ENCODE measurements around the gene EME1. TPM values are rescaled to one million over a fixed set of nuclear protein-coding genes. Genes with fewer than 3 reads are reported as not detected.

The EME1 gene
- polyA plus RNA-seq, 1 of the 3 experiments (the other 2 are of a cell fraction), result 16.9 TPM

- TF ChIP-seq CTCF (IDR thresholded peaks at IDR 0.05) (no peak), RFX5 (IDR thresholded peaks at IDR 0.05; ENCODE audit: low read length) (no peak), ELF1 (IDR thresholded peaks at IDR 0.05) (peak; percentile 77), RXRA (IDR thresholded peaks at IDR 0.05; ENCODE audit: borderline replicate concordance, low read depth) (no peak), NRF1 (IDR thresholded peaks at IDR 0.05; ENCODE audit: low read depth, low read length) (no peak), CHD2 (IDR thresholded peaks at IDR 0.05; ENCODE audit: low read length, partially characterized antibody) (no peak), SIN3A (IDR thresholded peaks at IDR 0.05; ENCODE audit: borderline replicate concordance, low read depth, low read length) (no peak), MAX (IDR thresholded peaks at IDR 0.05; ENCODE audit: low read depth) (peak; percentile 54; the same call in 1 of the 2 replicates), JUND (IDR thresholded peaks at IDR 0.05) (no peak; the same call in 1 of the 2 replicates), TAF1 (IDR thresholded peaks at IDR 0.05; ENCODE audit: borderline replicate concordance, low read depth, low read length) (no peak)
These were observed 50.6 kb downstream of the EME1 start (continued) for GRCh38 chr17:50423553-50424159.

GRCh38 chr17:50424246-50424995 lies 51.4 kb downstream of the EME1 start:
- no peaks in the 10 kb centered on the region for H3K27me3 ChIP-seq (ENCODE audit: insufficient read depth)
- H3K9ac ChIP-seq, result no peak overlapping the region
- peak overlapping the region; percentile 45 to 74; a peak in 3 of 4 replicates for H3K27ac ChIP-seq (ENCODE audit: low read depth in 2 of 2, low read length in 1 of 2)
- no peaks in the 10 kb centered on the region for H4K20me1 ChIP-seq (ENCODE audit: insufficient read depth)
- TF ChIP-seq GABPA (IDR thresholded peaks at IDR 0.05; ENCODE audit: low read depth), result no peak
- TF ChIP-seq FOXM1 (IDR thresholded peaks at IDR 0.05; ENCODE audit: low read depth), result no peak
- no peak for TF ChIP-seq USF1 (IDR thresholded peaks at IDR 0.05; ENCODE audit: borderline replicate concordance, low read depth)
- TF ChIP-seq MXI1 (IDR thresholded peaks at IDR 0.05; ENCODE audit: low read depth, low read length), result no peak
- TF ChIP-seq USF2 (IDR thresholded peaks at IDR 0.05; ENCODE audit: borderline replicate concordance, low read depth, low read length), result no peak
- TF ChIP-seq TEAD4 (IDR thresholded peaks at IDR 0.05; ENCODE audit: borderline replicate concordance, insufficient read depth), result no peak
- TF ChIP-seq RCOR1 (IDR thresholded peaks at IDR 0.05; ENCODE audit: low read length), result no peak
- TF ChIP-seq MAX (IDR thresholded peaks at IDR 0.05; ENCODE audit: low read depth), result no peak
- no peak for TF ChIP-seq POLR2AphosphoS5 (IDR thresholded peaks at IDR 0.05; ENCODE audit: low read depth, low read length)
- TF ChIP-seq EP300 (IDR thresholded peaks at IDR 0.05; ENCODE audit: borderline replicate concordance in 1 of 2, low read depth in 1 of 2, low read length in 1 of 2), result no peak
- TF ChIP-seq JUND (IDR thresholded peaks at IDR 0.05), result no peak
- no peak for TF ChIP-seq SMC3 (IDR thresholded peaks at IDR 0.05; ENCODE audit: low read depth, low read length)
- TF ChIP-seq EZH2phosphoT487 (IDR thresholded peaks at IDR 0.05; ENCODE audit: borderline replicate concordance, low read depth), result no peak
- TF ChIP-seq CHD2 (IDR thresholded peaks at IDR 0.05; ENCODE audit: low read length, partially characterized antibody), result no peak
- no peak for TF ChIP-seq RAD21 (IDR thresholded peaks at IDR 0.05; ENCODE audit: low read length)
- TF ChIP-seq IRF3 (IDR thresholded peaks at IDR 0.05; ENCODE audit: low read depth, low read length), result no peak
- no peak for TF ChIP-seq YY1 (IDR thresholded peaks at IDR 0.05; ENCODE audit: low read depth)
- no peak for TF ChIP-seq TAF1 (IDR thresholded peaks at IDR 0.05; ENCODE audit: borderline replicate concordance, low read depth, low read length)
- 82% methylated on average over 9 of the region's 9 CpGs for WGBS (ENCODE audit: low lambda C conversion rate)
- peak overlapping the region; percentile 70; the same call in 1 of the 2 replicates for H2AFZ ChIP-seq (ENCODE audit: low read depth)
- no peak overlapping the region; a peak in 1 of 4 replicates for H3K4me3 ChIP-seq (ENCODE audit: low read depth in 2 of 2, low read length in 1 of 2)
- H3K9me2 ChIP-seq, result no peaks in the 10 kb centered on the region
- ChIA-PET POLR2A (no interaction called here), CTCF (interaction anchor here (0.7 to 1.0 kb wide), 2 partner anchors 13 to 26 kb away, joined by 3 to 6 read pairs; no protein-coding TSS in a partner anchor)
- H3K79me2 ChIP-seq (ENCODE audit: insufficient read depth), result peaks cover 30% of the 10 kb centered on the region
- H3K4me2 ChIP-seq, result peak overlapping the region; percentile 94
- H3K9me3 ChIP-seq, result no peaks in the 10 kb centered on the region
- peaks cover 21 to 23% of the 10 kb centered on the region in 2 experiments; a peak in 3 of 4 replicates for H3K4me1 ChIP-seq (ENCODE audit: control insufficient read depth in 1 of 2, insufficient read depth in 2 of 2, low read depth in 1 of 2, low read length in 1 of 2)
- peaks cover 39% of the 10 kb centered on the region for H3F3A ChIP-seq (replicated peaks; ENCODE audit: insufficient read depth)
- no peaks in the 10 kb centered on the region for H3K36me3 ChIP-seq (replicated peaks in 1 of 2; ENCODE audit: control insufficient read depth in 1 of 2, insufficient read depth in 2 of 2, low read length in 1 of 2)
- DNase-seq, result no peak
